Hair follicular keratinocyte (primary cell): ENCODE measurements around the gene MGMT. TPM values are rescaled to one million over a fixed set of nuclear protein-coding genes. Genes with fewer than 3 reads are reported as not detected.

Source experiments
- total RNA-seq: library from RNA; depleted of rRNA; stranded (reverse); fragments of >200 nt; gene quantifications from 2 replicates; pipeline ENCODE4 v1.2.3, GENCODE V29; 2015

The MGMT gene
- total RNA-seq, result 39.8 and 47.1 TPM in 2 replicates

DNA sequence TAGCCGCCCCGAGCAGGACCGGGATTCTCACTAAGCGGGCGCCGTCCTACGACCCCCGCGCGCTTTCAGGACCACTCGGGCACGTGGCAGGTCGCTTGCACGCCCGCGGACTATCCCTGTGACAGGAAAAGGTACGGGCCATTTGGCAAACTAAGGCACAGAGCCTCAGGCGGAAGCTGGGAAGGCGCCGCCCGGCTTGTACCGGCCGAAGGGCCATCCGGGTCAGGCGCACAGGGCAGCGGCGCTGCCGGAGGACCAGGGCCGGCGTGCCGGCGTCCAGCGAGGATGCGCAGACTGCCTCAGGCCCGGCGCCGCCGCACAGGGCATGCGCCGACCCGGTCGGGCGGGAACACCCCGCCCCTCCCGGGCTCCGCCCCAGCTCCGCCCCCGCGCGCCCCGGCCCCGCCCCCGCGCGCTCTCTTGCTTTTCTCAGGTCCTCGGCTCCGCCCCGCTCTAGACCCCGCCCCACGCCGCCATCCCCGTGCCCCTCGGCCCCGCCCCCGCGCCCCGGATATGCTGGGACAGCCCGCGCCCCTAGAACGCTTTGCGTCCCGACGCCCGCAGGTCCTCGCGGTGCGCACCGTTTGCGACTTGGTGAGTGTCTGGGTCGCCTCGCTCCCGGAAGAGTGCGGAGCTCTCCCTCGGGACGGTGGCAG is at the start of gene MGMT:
Gene MGMT (plus strand): TSS at position 539 of the 656 bp plus-strand sequence.

